H9 (cell line): ENCODE results near the gene TMEM167B. TPM values are rescaled to one million over a fixed set of nuclear protein-coding genes. Genes with fewer than 3 reads are reported as not detected.

ENCODE experiments used
- DNase-seq: peaks from one replicate; pipeline ENCODE4 v3.0.0-alpha.2; 2017
- H2AFZ ChIP-seq: one replicate; pipeline ENCODE4 v1.6.1; 2013; ENCODE audit warnings: mild to moderate bottlenecking, low read length, control low read depth, moderate library complexity
- H2AK5ac ChIP-seq: 2 replicates; pipeline ENCODE4 v1.6.1; 2013; ENCODE audit warnings: low read length, control low read depth, mixed read lengths; ENCODE audit not compliant: insufficient read length
- H2BK120ac ChIP-seq: one replicate; pipeline ENCODE4 v1.6.1; 2013; ENCODE audit warnings: low read depth, mild to moderate bottlenecking, low read length, control low read depth, inconsistent platforms; ENCODE audit not compliant: poor library complexity, severe bottlenecking
- H2BK12ac ChIP-seq: 2 replicates; pipeline ENCODE4 v1.6.1; 2013; ENCODE audit warnings: low read length, control low read depth, mixed read lengths, low read depth; ENCODE audit not compliant: insufficient read length
- H2BK15ac ChIP-seq: 2 replicates; pipeline ENCODE4 v1.6.1; 2013; ENCODE audit warnings: low read depth, low read length, control low read depth
- H2BK20ac ChIP-seq: one replicate; pipeline ENCODE4 v1.6.1; 2013; ENCODE audit warnings: low read depth, mild to moderate bottlenecking, low read length, control low read depth, inconsistent platforms; ENCODE audit not compliant: poor library complexity, severe bottlenecking
- H2BK5ac ChIP-seq: 2 replicates; pipeline ENCODE4 v1.6.1; 2013; ENCODE audit warnings: low read length, control low read depth, mixed read lengths; ENCODE audit not compliant: insufficient read length
- H3K14ac ChIP-seq: 2 replicates; pipeline ENCODE4 v1.6.1; 2013; ENCODE audit warnings: low read length, control low read depth; ENCODE audit not compliant: insufficient read depth
- H3K18ac ChIP-seq: 2 replicates; pipeline ENCODE4 v1.6.1; 2013; ENCODE audit warnings: low read depth, mild to moderate bottlenecking, mixed read lengths, low read length, control low read depth; ENCODE audit not compliant: insufficient read length
- H3K23ac ChIP-seq: 2 replicates; pipeline ENCODE4 v1.6.1; 2013; ENCODE audit warnings: low read length, control low read depth, mixed read lengths, low read depth; ENCODE audit not compliant: insufficient read length
- H3K23me2 ChIP-seq: 2 replicates; pipeline ENCODE4 v1.6.1; 2013; ENCODE audit warnings: low read depth, mild to moderate bottlenecking, mixed read lengths, low read length, control low read depth; ENCODE audit not compliant: insufficient read length, poor library complexity, severe bottlenecking
- H3K27ac ChIP-seq: 2 replicates; pipeline ENCODE4 v1.5.1; 2013; ENCODE audit warnings: low read length, control low read depth, mixed read lengths, low read depth; ENCODE audit not compliant: insufficient read length
- H3K27me3 ChIP-seq: 2 replicates; pipeline ENCODE4 v1.6.1; 2013; ENCODE audit warnings: low read length, control low read depth, inconsistent platforms; ENCODE audit not compliant: insufficient read depth
- H3K4ac ChIP-seq: 2 replicates; pipeline ENCODE4 v1.6.1; 2013; ENCODE audit warnings: low read depth, mild to moderate bottlenecking, control low read depth, inconsistent platforms, low read length, moderate library complexity
- H3K4me1 ChIP-seq: 2 replicates; pipeline ENCODE4 v1.6.1; 2013; ENCODE audit warnings: low read length, control low read depth, inconsistent platforms; ENCODE audit not compliant: insufficient read depth
- H3K4me2 ChIP-seq: 2 replicates; pipeline ENCODE4 v1.6.1; 2013; ENCODE audit warnings: low read length, control low read depth, mixed read lengths; ENCODE audit not compliant: insufficient read length, insufficient read depth
- H3K56ac ChIP-seq: 2 replicates; pipeline ENCODE4 v1.6.1; 2013; ENCODE audit warnings: low read depth, mild to moderate bottlenecking, mixed read lengths, low read length, control low read depth; ENCODE audit not compliant: insufficient read length
- H3K79me1 ChIP-seq: 2 replicates; pipeline ENCODE4 v1.6.1; 2013; ENCODE audit warnings: low read depth, mild to moderate bottlenecking, moderate library complexity, low read length, control low read depth, inconsistent platforms; ENCODE audit not compliant: insufficient read depth, poor library complexity, severe bottlenecking
- H3K79me2 ChIP-seq: 2 replicates; pipeline ENCODE4 v1.6.1; 2013; ENCODE audit warnings: low read length, control low read depth, inconsistent platforms; ENCODE audit not compliant: insufficient read depth
- H3K9ac ChIP-seq: 2 replicates; pipeline ENCODE4 v1.6.1; 2013; ENCODE audit warnings: low read length, control low read depth, mixed read lengths; ENCODE audit not compliant: insufficient read length; ENCODE audit errors: extremely low read depth
- H3K9me3 ChIP-seq: one replicate; pipeline ENCODE4 v1.6.1; 2013; ENCODE audit warnings: low read depth, low read length, inconsistent platforms; ENCODE audit not compliant: control insufficient read depth
- H3T11ph ChIP-seq: one replicate; pipeline ENCODE4 v1.6.1; 2013; ENCODE audit warnings: mild to moderate bottlenecking, low read length, control low read depth, inconsistent platforms
- H4K20me1 ChIP-seq: one replicate; pipeline ENCODE4 v1.6.1; 2013; ENCODE audit not compliant: control insufficient read depth, insufficient read length, insufficient read depth
- H4K5ac ChIP-seq: 2 replicates; pipeline ENCODE4 v1.6.1; 2013; ENCODE audit warnings: low read depth, mild to moderate bottlenecking, mixed read lengths, low read length, control low read depth; ENCODE audit not compliant: insufficient read length
- H4K8ac ChIP-seq: replicated peaks from 2 replicates; pipeline ENCODE4 v1.6.1; 2013; ENCODE audit warnings: low read length, control low read depth, mixed read lengths, low read depth; ENCODE audit not compliant: insufficient read length
- H4K91ac ChIP-seq: 2 replicates; pipeline ENCODE4 v1.6.1; 2013; ENCODE audit warnings: low read depth, mild to moderate bottlenecking, moderate library complexity, mixed read lengths, low read length, control low read depth; ENCODE audit not compliant: insufficient read length
- H3K27ac Mint-ChIP-seq, 3 experiments: 2 replicates in 2 of 3; 3 replicates in 1 of 3; pipeline ENCODE4 v1.8.0; 2020 to 2021; ENCODE audit warnings: mixed read lengths in 3 of 3, mild to moderate bottlenecking in 1 of 3, moderate library complexity in 1 of 3
- H3K27me3 Mint-ChIP-seq: 2 replicates; pipeline ENCODE4 v1.8.0; 2021; ENCODE audit warnings: low read depth, mild to moderate bottlenecking, moderate library complexity, mixed read lengths
- H3K36me3 Mint-ChIP-seq, 3 experiments: 2 replicates in 2 of 3; 3 replicates in 1 of 3; pipeline ENCODE4 v1.8.0; 2020 to 2021; ENCODE audit warnings: low read depth in 3 of 3, mixed read lengths in 3 of 3; ENCODE audit not compliant: insufficient read depth in 1 of 3
- H3K4me1 Mint-ChIP-seq, 2 experiments: 2 replicates each; pipeline ENCODE4 v1.8.0; 2020; ENCODE audit warnings: mixed read lengths in 2 of 2
- H3K4me3 Mint-ChIP-seq, 2 experiments: 2 replicates in 1 of 2; 3 replicates in 1 of 2; pipeline ENCODE4 v1.8.0; 2020 to 2021; ENCODE audit warnings: mild to moderate bottlenecking in 2 of 2, mixed read lengths in 2 of 2, moderate library complexity in 1 of 2
- H3K9me3 Mint-ChIP-seq, 2 experiments: 2 replicates in 1 of 2; 3 replicates in 1 of 2; pipeline ENCODE4 v1.8.0; 2020; ENCODE audit warnings: mild to moderate bottlenecking in 2 of 2, mixed read lengths in 2 of 2, moderate library complexity in 1 of 2
- total RNA-seq: library from RNA; stranded (reverse); gene quantifications from 2 replicates; pipeline ENCODE4 v1.2.1, GENCODE V29; 2021
- TF ChIP-seq, protein P1 (sequence below): fragments of 200-600 bp; sonication (generic); conservative IDR thresholded peaks from 3 replicates; pipeline ENCODE4 v1.8.0; 2021; ENCODE audit warnings: antibody characterized with exemption, mild to moderate bottlenecking

Gene TMEM167B
- total RNA-seq, 1 experiment from 2014 or later = 13.9 TPM

DNA sequence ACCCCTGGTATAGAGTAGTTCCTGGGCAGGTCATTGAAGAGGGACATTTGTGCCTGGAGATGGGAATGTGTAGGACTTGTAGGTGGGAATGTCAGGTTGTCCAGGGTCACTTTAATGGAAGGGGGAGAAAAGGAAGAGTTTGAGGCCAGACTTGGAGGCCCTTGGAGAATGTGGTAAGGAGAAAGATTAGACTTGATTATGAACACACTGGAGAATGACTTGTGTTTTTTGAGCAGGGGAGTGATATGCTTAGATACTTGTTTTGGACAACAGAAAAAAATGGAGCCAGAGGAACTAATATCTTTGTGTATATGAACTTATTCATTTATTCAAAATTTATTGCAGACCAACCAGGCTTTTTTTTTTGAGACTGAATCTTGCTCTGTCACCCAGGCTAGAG, 41.2 kb downstream of the TMEM167B start:
- no peak overlapping the region for H3T11ph ChIP-seq
- no peak overlapping the region for H2AFZ ChIP-seq
- H3K27me3 ChIP-seq = no peaks in the 10 kb centered on the region
- no peak overlapping the region for H3K4ac ChIP-seq
- H2BK20ac ChIP-seq = no peak overlapping the region
- H3K79me2 ChIP-seq = no peaks in the 10 kb centered on the region
- H3K4me1 ChIP-seq = no peaks in the 10 kb centered on the region
- no peak overlapping the region for H3K9ac ChIP-seq
- H3K9me3 Mint-ChIP-seq = no peaks in the 10 kb centered on the region
- H2BK120ac ChIP-seq = no peak overlapping the region
- no peak for DNase-seq
- H2BK5ac ChIP-seq = no peak overlapping the region
- no peaks in the 10 kb centered on the region for H3K23me2 ChIP-seq
- no peaks in the 10 kb centered on the region for H3K79me1 ChIP-seq
- no peaks in the 10 kb centered on the region for H4K20me1 ChIP-seq
- H4K8ac ChIP-seq = no peak overlapping the region
- no peak overlapping the region for H3K4me2 ChIP-seq
- no peaks in the 10 kb centered on the region for H3K27me3 Mint-ChIP-seq
- H3K18ac ChIP-seq = no peak overlapping the region
- H2BK12ac ChIP-seq = no peak overlapping the region
- no peak overlapping the region for H3K27ac ChIP-seq
- H3K4me3 Mint-ChIP-seq = no peak overlapping the region
- no peak overlapping the region for H3K23ac ChIP-seq
- no peak overlapping the region for H2BK15ac ChIP-seq
- H3K9me3 ChIP-seq = no peaks in the 10 kb centered on the region
- H3K36me3 Mint-ChIP-seq = no peaks in the 10 kb centered on the region
- no peak overlapping the region for H4K5ac ChIP-seq
- H3K4me1 Mint-ChIP-seq = no peaks in the 10 kb centered on the region; a peak in 1 of 4 replicates
- no peak overlapping the region for H4K91ac ChIP-seq
- H3K56ac ChIP-seq = no peak overlapping the region
- no peak overlapping the region for H3K27ac Mint-ChIP-seq
- H2AK5ac ChIP-seq = no peak overlapping the region
- no peak overlapping the region for H3K14ac ChIP-seq
- TF ChIP-seq, protein P1, sequence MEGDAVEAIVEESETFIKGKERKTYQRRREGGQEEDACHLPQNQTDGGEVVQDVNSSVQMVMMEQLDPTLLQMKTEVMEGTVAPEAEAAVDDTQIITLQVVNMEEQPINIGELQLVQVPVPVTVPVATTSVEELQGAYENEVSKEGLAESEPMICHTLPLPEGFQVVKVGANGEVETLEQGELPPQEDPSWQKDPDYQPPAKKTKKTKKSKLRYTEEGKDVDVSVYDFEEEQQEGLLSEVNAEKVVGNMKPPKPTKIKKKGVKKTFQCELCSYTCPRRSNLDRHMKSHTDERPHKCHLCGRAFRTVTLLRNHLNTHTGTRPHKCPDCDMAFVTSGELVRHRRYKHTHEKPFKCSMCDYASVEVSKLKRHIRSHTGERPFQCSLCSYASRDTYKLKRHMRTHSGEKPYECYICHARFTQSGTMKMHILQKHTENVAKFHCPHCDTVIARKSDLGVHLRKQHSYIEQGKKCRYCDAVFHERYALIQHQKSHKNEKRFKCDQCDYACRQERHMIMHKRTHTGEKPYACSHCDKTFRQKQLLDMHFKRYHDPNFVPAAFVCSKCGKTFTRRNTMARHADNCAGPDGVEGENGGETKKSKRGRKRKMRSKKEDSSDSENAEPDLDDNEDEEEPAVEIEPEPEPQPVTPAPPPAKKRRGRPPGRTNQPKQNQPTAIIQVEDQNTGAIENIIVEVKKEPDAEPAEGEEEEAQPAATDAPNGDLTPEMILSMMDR = no peak
